ENCODE results near the gene COA6. TPM values are rescaled to one million over a fixed set of nuclear protein-coding genes. Genes with fewer than 3 reads are reported as not detected.
"Not testable (repeated sequence)": the region's sequence is repeated elsewhere in the genome, so short reads cannot be mapped to it uniquely, and the experiment has no call there.

COA6 gene
- total RNA-seq, 1 donor from 2014 or later, result 2.9 TPM

DNA sequence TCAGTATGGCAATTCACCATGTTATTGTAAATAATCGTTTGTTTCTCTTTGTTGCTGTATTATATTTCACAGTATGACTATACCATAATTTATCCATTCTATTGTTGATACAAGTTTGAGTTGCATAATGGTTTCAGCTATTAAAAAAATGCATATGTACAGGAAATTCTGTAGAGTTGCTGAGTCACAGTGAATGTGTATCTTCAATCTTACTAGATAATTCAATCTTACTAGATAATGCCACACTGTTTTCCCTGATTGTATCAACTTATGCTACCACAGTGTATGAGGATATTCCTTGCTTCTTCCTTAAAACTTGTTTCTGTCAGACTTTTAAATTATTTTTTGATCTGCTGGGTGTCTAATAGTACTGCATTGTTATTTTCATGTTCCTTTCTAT, 3.5 kb upstream of the COA6 start:
- no peak for DNase-seq (ENCODE audit: low spot score)

- DNase-seq (ENCODE audit: low spot score), result no peak
Observed at GRCh38 chr1:234371414-234371813, 1.8 kb upstream of the COA6 start.

GRCh38 chr1:234372011-234372757, 1.1 kb upstream of the COA6 start:
- no peak for DNase-seq (ENCODE audit: low spot score)

GRCh38 chr1:234373959-234374254, 651 bp downstream of the COA6 start:
- no peak for DNase-seq (ENCODE audit: low spot score)

DNA sequence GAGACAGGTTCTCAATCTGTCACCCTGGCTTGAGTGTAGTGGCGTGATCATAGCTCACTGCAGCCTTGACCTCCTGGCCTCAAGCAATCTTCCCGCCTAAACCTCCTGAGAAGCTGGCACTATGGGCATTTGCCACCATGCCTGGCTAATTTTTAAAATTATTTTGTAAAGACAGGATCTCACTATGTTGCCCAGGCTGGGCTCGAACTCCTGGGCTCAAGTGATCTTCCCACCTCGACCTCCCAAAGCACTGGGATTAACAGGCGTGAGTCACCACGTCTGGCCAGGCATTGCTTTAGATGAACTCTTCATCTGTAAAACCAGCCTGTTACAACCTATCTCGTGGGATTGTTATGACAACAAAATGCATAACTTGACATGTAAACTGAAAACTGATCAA, 2.4 kb downstream of the COA6 start:
- DNase-seq (ENCODE audit: low spot score), result no peak

DNA sequence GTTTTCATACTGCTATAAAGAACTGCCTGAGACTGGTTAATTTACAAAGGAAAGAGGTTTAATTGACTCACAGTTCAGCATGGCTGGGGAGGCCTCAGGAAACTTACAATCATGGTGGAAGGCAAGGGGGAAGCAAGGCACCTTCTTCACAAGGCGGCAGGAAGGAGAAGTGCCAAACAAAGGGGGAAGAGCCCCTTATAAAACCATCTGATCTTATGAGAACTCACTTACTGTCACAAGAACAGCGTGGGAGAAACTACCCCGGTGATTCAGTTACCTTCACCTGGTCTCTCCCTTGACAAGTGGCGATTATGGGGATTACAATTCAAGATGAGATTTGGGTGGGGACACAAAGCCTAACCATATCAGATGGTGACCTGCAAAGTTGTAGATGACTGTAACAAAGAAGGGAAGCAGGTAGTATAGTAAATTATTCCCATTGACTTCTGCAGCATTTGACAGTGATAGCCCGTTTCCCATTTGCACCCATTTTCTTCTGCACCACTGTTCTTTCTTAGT, 6.4 kb downstream of the COA6 start:
- DNase-seq (ENCODE audit: low spot score), result not testable (repeated sequence)

- DNase-seq (ENCODE audit: low spot score), result no peak
Observed at GRCh38 chr1:234381699-234382555, 8.7 kb downstream of the COA6 start.

GRCh38 chr1:234386122-234386521, 12.9 kb downstream of the COA6 start:
- DNase-seq (ENCODE audit: low spot score), result no peak

GRCh38 chr1:234388094-234388493, 14.8 kb downstream of the COA6 start:
- DNase-seq (ENCODE audit: low spot score), result no peak

DNA sequence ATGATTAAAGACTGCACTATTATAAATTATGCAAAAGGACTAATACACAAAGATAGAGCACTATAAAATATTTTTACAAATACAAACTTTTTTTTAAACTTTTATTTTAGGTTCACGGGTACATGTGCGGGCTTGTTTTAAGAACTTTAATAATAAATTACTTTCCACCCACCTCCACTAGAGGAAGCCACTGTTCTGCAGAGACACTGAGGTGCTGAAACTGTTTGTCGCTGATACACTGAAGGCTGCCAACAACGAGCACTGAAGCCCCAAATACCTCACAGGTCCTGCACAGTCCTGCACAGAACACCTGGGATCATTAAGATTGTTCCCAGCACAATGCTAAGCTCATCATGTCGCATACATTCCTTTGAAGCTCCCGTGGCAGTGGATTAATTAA, 19.9 kb downstream of the COA6 start:
- DNase-seq (ENCODE audit: low spot score), result no peak

DNA sequence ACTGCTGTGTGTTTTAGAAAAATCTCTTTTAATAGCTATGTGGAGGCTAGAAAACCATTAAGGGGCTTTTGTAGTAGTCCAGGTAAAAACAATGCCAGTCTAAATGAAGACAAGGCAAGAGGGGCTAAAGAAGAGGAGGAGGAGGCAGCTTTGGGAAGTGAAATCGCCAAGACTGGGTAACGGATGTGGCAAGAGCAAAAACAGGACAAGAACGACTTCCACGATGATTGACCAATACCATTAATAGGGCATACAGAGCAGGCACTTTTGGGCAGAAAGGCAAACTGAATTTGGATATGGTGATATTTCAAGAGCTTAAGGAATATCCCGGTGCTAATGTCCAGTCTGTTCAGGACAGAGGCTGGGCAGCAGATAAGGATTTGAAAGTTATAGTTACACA, 22.0 kb downstream of the COA6 start:
- no peak for DNase-seq (ENCODE audit: low spot score)

DNA sequence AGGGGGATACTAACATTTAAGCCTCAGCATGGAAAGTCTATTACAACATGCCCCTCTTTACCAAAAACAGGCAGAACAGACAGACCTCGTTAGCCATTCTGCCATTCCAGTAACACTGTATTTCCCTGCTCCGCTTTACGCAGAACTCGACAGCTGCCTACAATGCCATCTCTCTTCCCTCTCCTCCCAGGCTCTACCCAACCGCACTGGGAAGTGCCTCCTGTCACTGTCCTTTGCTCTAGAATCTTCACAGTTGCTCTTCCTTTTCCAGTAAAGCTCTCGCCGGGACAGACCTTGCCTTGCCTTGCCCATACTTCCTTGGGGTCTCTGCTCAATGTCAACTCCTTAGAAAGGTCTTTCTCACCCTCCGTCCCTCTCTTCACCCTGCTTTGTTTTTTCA, 22.8 kb downstream of the COA6 start:
- DNase-seq (ENCODE audit: low spot score), result no peak

DNA sequence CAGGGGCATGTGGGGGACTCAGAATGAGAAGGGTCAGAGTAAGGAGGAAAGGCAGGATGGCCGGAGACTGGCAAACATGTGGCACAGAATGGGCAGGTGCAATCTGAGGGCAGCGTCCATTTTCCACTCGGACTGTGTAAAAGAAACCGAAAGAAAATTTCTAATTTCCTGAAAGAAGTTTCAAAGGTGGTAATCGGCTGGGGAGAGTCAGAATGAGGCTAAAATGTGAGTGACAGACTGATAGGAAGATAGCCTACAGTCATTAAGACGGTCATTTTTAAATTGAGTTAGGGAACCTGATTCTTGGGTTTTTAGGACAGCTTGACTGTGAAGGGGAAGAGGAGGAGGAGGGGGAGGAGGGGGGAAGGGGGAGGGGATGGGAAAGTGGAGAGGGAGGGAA, 23.6 kb downstream of the COA6 start:
- DNase-seq (ENCODE audit: low spot score), result no peak

DNA sequence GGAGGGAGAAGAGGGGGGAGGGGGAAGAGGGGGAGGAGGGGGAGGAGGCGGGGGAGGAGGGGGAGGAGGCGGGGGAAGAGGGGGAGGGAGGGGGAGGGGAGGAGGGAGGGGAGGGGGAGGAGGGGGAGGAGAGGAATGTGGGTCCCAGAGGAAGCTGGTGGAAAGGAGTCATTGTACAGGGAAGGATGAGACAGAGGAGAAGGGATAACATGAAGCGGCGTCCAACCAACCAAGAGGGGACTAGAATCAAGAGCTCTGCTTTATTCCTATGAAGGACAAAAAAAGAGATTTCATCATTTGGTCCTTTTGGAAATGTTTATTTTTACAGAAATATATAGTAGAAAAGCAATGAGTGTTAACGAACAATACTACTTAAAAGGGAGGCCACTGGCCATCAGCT, 24.5 kb downstream of the COA6 start:
- DNase-seq (ENCODE audit: low spot score), result no peak

DNA sequence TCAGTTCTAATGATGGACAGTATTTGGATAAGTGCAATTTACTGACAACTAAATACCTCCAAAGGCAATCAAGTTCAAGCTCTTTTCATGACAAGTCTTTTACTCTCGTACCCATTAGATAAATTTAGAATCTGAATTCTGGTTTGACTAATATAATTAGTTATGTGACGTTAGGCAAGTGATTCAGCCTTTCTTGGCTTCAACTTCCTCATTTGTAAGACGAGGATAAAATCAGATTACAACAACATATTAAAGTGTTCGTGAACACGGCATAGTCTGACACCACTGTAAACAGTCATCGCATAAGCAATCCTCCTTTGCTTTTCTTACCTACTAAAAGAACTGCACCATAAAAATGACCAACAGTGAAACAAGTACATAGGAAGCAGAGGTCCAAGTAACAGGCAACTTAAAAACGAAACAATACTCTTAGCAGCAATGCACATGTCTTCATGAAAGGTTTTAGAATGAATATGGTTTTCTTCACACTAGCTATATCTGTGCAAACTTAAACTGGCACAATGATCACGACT, 25.7 kb downstream of the COA6 start:
- DNase-seq (ENCODE audit: low spot score), result no peak

- DNase-seq (ENCODE audit: low spot score), result not testable (repeated sequence)
Observed at GRCh38 chr1:234399515-234399914, 26.3 kb downstream of the COA6 start.

DNA sequence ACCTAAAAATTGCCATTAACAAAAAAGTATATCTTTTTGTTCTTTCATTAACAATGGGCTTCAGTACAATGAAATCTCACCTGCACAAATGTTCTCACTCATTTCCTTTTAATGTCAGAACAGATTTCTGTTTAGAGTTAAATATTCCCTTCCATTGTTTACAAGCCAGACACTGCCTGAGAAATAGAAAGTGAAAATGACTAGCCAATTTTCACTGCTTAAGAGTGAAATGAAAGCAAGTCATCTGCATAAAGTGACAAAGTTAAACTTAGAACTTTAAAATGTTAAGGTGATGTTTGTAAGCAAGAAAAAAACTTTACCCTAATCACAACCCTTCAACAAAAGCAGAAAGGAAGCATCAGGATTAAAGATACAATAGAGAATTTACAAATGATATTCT, 27.5 kb downstream of the COA6 start:
- no peak for DNase-seq (ENCODE audit: low spot score)

DNA sequence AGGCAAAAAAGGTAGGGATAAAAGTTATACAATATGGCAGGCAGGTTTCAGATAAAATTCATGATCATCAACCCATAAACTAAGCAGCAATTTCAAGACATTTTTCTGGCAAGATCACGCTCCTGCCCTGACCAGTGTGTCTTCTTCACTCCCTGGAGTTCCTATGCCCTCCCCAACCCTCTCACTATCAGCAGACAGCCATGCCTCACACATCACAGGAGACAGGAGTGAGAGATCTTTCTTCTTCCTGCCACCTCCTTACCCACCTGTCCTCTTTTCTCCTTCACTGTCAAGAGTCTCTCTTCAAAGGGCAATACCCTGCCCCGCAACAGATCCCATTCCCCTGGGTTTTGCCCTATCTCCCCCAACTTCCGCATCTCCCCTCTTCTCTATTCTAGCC, 28.4 kb downstream of the COA6 start:
- DNase-seq (ENCODE audit: low spot score), result no peak

GRCh38 chr1:234402939-234403338, 29.7 kb downstream of the COA6 start:
- DNase-seq (ENCODE audit: low spot score), result no peak

- DNase-seq (ENCODE audit: low spot score), result no peak
Observed at GRCh38 chr1:234405676-234406075, 32.4 kb downstream of the COA6 start.

DNA sequence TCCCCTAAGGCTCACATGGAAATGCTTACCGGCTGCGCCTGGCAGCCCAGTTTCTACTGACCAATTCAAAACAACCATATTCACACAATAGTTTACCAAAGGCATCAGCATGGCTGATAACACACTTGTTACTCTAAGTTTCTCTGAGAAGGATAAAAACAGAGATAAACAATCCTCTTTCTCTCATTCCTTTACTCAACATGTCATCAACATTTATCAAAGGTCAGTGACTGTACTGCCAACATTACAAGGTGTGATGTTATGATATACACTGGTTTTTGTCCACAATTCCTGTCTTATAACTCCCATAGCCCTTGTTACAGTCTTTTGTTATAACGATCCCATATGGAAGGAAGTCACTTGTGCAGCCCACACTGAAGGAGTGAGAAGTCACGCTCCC, 33.6 kb downstream of the COA6 start:
- no peak for DNase-seq (ENCODE audit: low spot score)

GRCh38 chr1:234408757-234409156, 35.5 kb downstream of the COA6 start:
- DNase-seq (ENCODE audit: low spot score), result no peak

DNA sequence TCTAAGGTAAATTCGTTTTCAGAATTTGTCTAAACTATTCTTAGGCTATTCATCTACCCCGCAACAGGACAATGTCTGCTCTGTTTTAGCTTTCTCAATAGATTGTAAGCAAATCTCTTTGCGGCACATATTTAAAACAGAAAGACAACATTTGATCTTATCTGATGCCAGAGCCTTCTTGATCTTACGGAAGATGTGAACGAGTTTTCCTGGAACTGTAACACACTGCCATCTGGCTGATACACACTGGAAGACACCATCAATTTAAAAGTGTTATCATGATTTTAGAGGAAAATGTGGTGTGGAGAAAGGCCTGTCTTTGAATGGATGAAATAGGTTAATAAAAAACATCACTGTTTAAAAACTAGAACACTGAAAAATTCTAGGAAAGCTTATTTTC, 36.1 kb downstream of the COA6 start:
- DNase-seq (ENCODE audit: low spot score), result peak; percentile 5
